WERI-Rb-1 (cell line): ENCODE results near the gene IRAK3.

ENCODE experiments used
- DNase-seq: peaks from one replicate; pipeline ENCODE4 v3.0.0-alpha.2; 2020
- H3K27ac ChIP-seq: fragments of 250-450 bp; sonication (Bioruptor Pico); 2 replicates; pipeline ENCODE4 v1.5.1; 2020; ENCODE audit warnings: mild to moderate bottlenecking, moderate library complexity
- H3K27me3 ChIP-seq: fragments of 250-450 bp; sonication (Bioruptor Pico); 2 replicates; pipeline ENCODE4 v1.5.1; 2021; ENCODE audit warnings: mild to moderate bottlenecking, low read depth, moderate library complexity; ENCODE audit not compliant: insufficient read depth, severe bottlenecking
- H3K36me3 ChIP-seq: fragments of 250-450 bp; sonication (Bioruptor Pico); 2 replicates; pipeline ENCODE4 v1.5.1; 2020; ENCODE audit warnings: mild to moderate bottlenecking, moderate library complexity
- H3K4me3 ChIP-seq: 2 replicates; pipeline ENCODE4 v1.5.1; 2011; ENCODE audit warnings: low read depth, mild to moderate bottlenecking, control low read depth, low read length
- H3K9me3 ChIP-seq: fragments of 250-450 bp; sonication (Bioruptor Pico); 2 replicates; pipeline ENCODE4 v1.5.1; 2021; ENCODE audit warnings: mild to moderate bottlenecking, moderate library complexity; ENCODE audit not compliant: severe bottlenecking
- TF ChIP-seq, protein P1 (sequence below): IDR thresholded peaks from 2 replicates; pipeline ENCODE4 v1.5.1; 2011; ENCODE audit warnings: low read depth, mild to moderate bottlenecking, control low read depth, inconsistent platforms, low read length

IRAK3 gene

DNA sequence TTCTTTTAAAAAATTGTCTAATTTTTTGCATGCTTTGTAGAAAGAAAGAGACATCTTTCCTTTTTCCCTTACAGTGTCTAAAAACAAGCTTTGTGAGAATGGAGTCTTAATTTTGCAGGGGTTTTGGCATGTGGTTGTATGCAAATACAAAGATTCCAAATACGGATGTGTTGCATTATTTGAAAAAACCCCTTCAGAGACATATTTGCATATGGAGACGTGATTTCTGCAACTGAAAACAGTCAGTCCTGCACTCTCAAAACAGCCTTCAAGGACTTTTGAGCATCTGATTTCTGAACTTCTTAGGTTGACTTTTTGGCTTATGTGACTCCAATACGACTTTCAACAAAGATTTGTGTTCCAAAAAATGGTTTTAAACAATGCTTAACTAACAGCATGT lies 7.8 kb downstream of the IRAK3 start:
- no peak overlapping the region for H3K4me3 ChIP-seq
- no peaks in the 10 kb centered on the region for H3K36me3 ChIP-seq
- H3K27ac ChIP-seq = no peak overlapping the region
- no peaks in the 10 kb centered on the region for H3K9me3 ChIP-seq
- TF ChIP-seq, protein P1, sequence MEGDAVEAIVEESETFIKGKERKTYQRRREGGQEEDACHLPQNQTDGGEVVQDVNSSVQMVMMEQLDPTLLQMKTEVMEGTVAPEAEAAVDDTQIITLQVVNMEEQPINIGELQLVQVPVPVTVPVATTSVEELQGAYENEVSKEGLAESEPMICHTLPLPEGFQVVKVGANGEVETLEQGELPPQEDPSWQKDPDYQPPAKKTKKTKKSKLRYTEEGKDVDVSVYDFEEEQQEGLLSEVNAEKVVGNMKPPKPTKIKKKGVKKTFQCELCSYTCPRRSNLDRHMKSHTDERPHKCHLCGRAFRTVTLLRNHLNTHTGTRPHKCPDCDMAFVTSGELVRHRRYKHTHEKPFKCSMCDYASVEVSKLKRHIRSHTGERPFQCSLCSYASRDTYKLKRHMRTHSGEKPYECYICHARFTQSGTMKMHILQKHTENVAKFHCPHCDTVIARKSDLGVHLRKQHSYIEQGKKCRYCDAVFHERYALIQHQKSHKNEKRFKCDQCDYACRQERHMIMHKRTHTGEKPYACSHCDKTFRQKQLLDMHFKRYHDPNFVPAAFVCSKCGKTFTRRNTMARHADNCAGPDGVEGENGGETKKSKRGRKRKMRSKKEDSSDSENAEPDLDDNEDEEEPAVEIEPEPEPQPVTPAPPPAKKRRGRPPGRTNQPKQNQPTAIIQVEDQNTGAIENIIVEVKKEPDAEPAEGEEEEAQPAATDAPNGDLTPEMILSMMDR = no peak
- DNase-seq = no peak
- H3K27me3 ChIP-seq = no peaks in the 10 kb centered on the region

DNA sequence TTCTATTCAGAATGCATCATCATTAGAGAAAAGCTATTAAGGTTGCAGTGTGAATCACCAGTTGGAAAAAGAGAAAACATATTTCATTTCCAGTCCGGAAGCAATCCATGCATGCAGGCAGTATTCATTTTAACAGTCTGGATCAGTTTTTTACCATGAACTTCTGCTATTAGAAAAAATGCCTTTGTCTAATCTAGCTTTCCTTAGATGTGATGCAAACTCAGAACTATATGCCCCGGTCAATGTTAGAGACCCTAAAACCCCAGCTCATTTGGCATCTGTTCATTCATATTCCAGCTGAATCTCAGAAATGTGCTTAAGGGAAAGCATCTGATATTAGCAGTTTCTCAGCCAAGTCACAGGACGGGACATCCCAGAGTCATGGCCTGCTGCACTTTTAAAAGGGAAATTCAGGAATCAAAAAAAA lies 8.5 kb downstream of the IRAK3 start:
- Histone ChIP-seq H3K36me3 (no peaks in the 10 kb centered on the region), H3K9me3 (no peaks in the 10 kb centered on the region), H3K4me3 (no peak overlapping the region), H3K27me3 (no peaks in the 10 kb centered on the region), H3K27ac (no peak overlapping the region)
- TF ChIP-seq, protein P1 = no peak
- DNase-seq = no peak

- H3K27ac ChIP-seq = no peak overlapping the region
- no peaks in the 10 kb centered on the region for H3K27me3 ChIP-seq
- TF ChIP-seq, protein P1 = no peak
- H3K9me3 ChIP-seq = no peaks in the 10 kb centered on the region
- H3K36me3 ChIP-seq = no peaks in the 10 kb centered on the region
- DNase-seq = no peak
- no peak overlapping the region for H3K4me3 ChIP-seq
Observed at GRCh38 chr12:66199141-66199540, 10.1 kb downstream of the IRAK3 start.

- Histone ChIP-seq H3K36me3 (no peaks in the 10 kb centered on the region), H3K27me3 (no peaks in the 10 kb centered on the region), H3K9me3 (no peaks in the 10 kb centered on the region), H3K4me3 (no peak overlapping the region), H3K27ac (no peak overlapping the region)
- DNase-seq = no peak
- TF ChIP-seq, protein P1 = no peak
Observed at GRCh38 chr12:66199831-66200509, 11.0 kb downstream of the IRAK3 start.

- no peak overlapping the region for H3K4me3 ChIP-seq
- no peaks in the 10 kb centered on the region for H3K36me3 ChIP-seq
- no peak for DNase-seq
- no peaks in the 10 kb centered on the region for H3K27me3 ChIP-seq
- TF ChIP-seq, protein P1 = no peak
- no peak overlapping the region for H3K27ac ChIP-seq
- H3K9me3 ChIP-seq = no peaks in the 10 kb centered on the region
Observed at GRCh38 chr12:66203820-66204219, 14.8 kb downstream of the IRAK3 start.

DNA sequence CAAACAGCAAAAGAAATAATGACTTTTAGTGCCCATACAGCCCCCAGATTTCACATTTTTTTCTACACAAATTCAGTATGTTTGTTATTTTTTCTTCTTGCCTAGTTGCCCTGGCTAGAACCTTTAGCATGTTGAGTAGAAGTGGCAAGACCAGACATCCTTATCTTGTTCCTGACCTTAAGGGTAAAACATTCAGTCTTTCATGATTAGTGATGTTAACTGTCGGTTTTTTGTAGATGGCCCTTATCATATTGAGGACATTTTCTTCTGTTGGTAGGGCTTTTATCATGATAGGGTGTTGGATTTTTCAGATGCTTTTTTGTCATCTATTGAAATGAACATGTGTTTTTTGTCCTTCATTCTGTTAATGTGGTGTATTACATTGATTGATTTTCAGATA lies 17.1 kb downstream of the IRAK3 start:
- TF ChIP-seq, protein P1 = no peak
- Histone ChIP-seq H3K36me3 (no peaks in the 10 kb centered on the region), H3K27me3 (no peaks in the 10 kb centered on the region), H3K4me3 (no peak overlapping the region), H3K27ac (no peak overlapping the region), H3K9me3 (no peaks in the 10 kb centered on the region)
- DNase-seq = no peak
